GM18907 (cell line): ENCODE measurements around the gene PNPLA2.

Experiments
- ATAC-seq: cut with Tn5 transposase; IDR thresholded peaks from one replicate; pipeline ENCODE4 v1.9.1; 2021; ENCODE audit warnings: mild to moderate bottlenecking, moderate library complexity; ENCODE audit not compliant: unreplicated experiment

PNPLA2 gene

GRCh38 chr11:869399-870126 lies 50.8 kb downstream of the PNPLA2 start:
- no peak for ATAC-seq

GRCh38 chr11:870127-870413 lies 51.4 kb downstream of the PNPLA2 start:
- ATAC-seq = no peak

GRCh38 chr11:870418-870817 lies 51.7 kb downstream of the PNPLA2 start:
- no peak for ATAC-seq

GRCh38 chr11:871472-871871 lies 52.8 kb downstream of the PNPLA2 start:
- ATAC-seq = no peak

- no peak for ATAC-seq
These were observed 54.1 kb downstream of the PNPLA2 start for GRCh38 chr11:872799-873198.

GRCh38 chr11:873706-874105 lies 55.0 kb downstream of the PNPLA2 start:
- ATAC-seq = no peak
